Measurements from ENCODE around the gene CTNND1. TPM values are rescaled to one million over a fixed set of nuclear protein-coding genes. Genes with fewer than 3 reads are reported as not detected.

The CTNND1 gene
- total and polyA plus RNA-seq, 10 of the 15 experiments (the other 5 are each of a cell fraction or from before 2014, with no cell fraction given), result 4.7 to 70.0 (median 30.0) TPM

DNA sequence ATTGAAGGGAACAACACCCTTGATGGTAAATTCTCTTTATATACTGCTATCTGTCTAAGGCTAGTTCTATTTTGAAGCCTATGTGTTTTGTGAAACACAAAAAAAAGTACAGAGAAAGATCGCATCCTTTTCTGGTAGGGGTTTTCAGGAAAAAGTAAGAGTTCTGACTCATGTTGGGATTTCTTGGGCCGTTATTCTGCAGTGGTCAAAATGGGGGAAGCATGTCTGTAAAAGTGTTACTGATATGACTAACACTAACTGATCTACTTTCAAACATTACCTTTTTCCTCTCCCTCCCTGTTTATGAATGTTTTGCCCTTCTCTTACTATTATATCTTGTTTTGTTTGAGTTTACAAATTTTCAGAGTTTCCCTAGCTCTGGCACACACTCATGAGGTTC, 53.9 kb downstream of the CTNND1 start (continued):
- TF ChIP-seq ZNF592 (IDR thresholded peaks at IDR 0.05), result no peak
- TF ChIP-seq EZH2 (IDR thresholded peaks at IDR 0.05; ENCODE audit: borderline replicate concordance, control insufficient read depth, low read depth, low read length), result no peak
- TF ChIP-seq RAD21 (IDR thresholded peaks at IDR 0.05; ENCODE audit: insufficient read depth, low read depth, low read length), result no peak
- no peak for TF ChIP-seq BMI1 (IDR thresholded peaks at IDR 0.05; ENCODE audit: borderline replicate concordance)
- TF ChIP-seq IKZF2 (IDR thresholded peaks at IDR 0.05), result peak; percentile 86 to 87
- TF ChIP-seq NR2F1 (conservative IDR thresholded peaks at IDR 0.05), result no peak
- no peak for TF ChIP-seq SRF (IDR thresholded peaks at IDR 0.05; ENCODE audit: low read depth in 2 of 2, low read length in 2 of 2)
- no peak for TF ChIP-seq HDGF (IDR thresholded peaks at IDR 0.05)
- TF ChIP-seq CBX3 (IDR thresholded peaks at IDR 0.05; ENCODE audit: borderline replicate concordance, low read depth), result no peak
- TF ChIP-seq NFYB (IDR thresholded peaks at IDR 0.05; ENCODE audit: insufficient read depth, low read depth, low read length), result no peak
- TF ChIP-seq TCF7 (IDR thresholded peaks at IDR 0.05; ENCODE audit: borderline replicate concordance), result 0 out of 2 replicates have a peak, but pooled peaks have one; percentile 41
- peak; percentile 74 for TF ChIP-seq IKZF1 (conservative IDR thresholded peaks at IDR 0.05)
- no peak for TF ChIP-seq RCOR1 (conservative IDR thresholded peaks at IDR 0.05; ENCODE audit: low read depth, low read length)
- TF ChIP-seq STAT1 (conservative IDR thresholded peaks at IDR 0.05), result no peak
- TF ChIP-seq NR2C1 (IDR thresholded peaks at IDR 0.05), result no peak
- no peak for TF ChIP-seq BCL3 (IDR thresholded peaks at IDR 0.05; ENCODE audit: borderline replicate concordance, insufficient read depth, low read depth, low read length, poor library complexity, severe bottlenecking)
- TF ChIP-seq SREBF1 (IDR thresholded peaks at IDR 0.05; ENCODE audit: low read length), result no peak
- TF ChIP-seq POLR2AphosphoS5 (IDR thresholded peaks at IDR 0.05; ENCODE audit: low read length), result no peak
- peak; percentile 94 for TF ChIP-seq FOXM1 (IDR thresholded peaks at IDR 0.05; ENCODE audit: low read depth, low read length)
- no peak for TF ChIP-seq BRCA1 (IDR thresholded peaks at IDR 0.05; ENCODE audit: low read depth, low read length)
- TF ChIP-seq SREBF2 (IDR thresholded peaks at IDR 0.05; ENCODE audit: low read length), result no peak
- no peak for TF ChIP-seq CHD4 (IDR thresholded peaks at IDR 0.05)
- TF ChIP-seq CREB1 (IDR thresholded peaks at IDR 0.05; ENCODE audit: low read depth), result 0 out of 2 replicates have a peak, but pooled peaks have one; percentile 40
- TF ChIP-seq, protein P1, sequence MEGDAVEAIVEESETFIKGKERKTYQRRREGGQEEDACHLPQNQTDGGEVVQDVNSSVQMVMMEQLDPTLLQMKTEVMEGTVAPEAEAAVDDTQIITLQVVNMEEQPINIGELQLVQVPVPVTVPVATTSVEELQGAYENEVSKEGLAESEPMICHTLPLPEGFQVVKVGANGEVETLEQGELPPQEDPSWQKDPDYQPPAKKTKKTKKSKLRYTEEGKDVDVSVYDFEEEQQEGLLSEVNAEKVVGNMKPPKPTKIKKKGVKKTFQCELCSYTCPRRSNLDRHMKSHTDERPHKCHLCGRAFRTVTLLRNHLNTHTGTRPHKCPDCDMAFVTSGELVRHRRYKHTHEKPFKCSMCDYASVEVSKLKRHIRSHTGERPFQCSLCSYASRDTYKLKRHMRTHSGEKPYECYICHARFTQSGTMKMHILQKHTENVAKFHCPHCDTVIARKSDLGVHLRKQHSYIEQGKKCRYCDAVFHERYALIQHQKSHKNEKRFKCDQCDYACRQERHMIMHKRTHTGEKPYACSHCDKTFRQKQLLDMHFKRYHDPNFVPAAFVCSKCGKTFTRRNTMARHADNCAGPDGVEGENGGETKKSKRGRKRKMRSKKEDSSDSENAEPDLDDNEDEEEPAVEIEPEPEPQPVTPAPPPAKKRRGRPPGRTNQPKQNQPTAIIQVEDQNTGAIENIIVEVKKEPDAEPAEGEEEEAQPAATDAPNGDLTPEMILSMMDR (IDR thresholded peaks at IDR 0.05 in 2 of 3, conservative IDR thresholded peaks at IDR 0.05 in 1 of 3; ENCODE audit: control insufficient read depth in 2 of 3, extremely low read depth in 1 of 3, insufficient read depth in 1 of 3, low read depth in 3 of 3, low read length in 3 of 3), result no peak
- TF ChIP-seq ATF7 (IDR thresholded peaks at IDR 0.05; ENCODE audit: low read depth), result no peak
- no peak for TF ChIP-seq CHD2 (IDR thresholded peaks at IDR 0.05; ENCODE audit: borderline replicate concordance, low read depth, low read length)
- TF ChIP-seq HDAC6 (IDR thresholded peaks at IDR 0.05; ENCODE audit: unreplicated experiment), result no peak

Data from GM12878 (cell line).